ENCODE data around the gene STK36. TPM values are rescaled to one million over a fixed set of nuclear protein-coding genes. Genes with fewer than 3 reads are reported as not detected.

Gene STK36
- total RNA-seq, 1 donor from 2014 or later = 3.9 TPM

GRCh38 chr2:218732761-218733158, 60.9 kb downstream of the STK36 start:
- intact Hi-C loops (cut with DNase I) = no loop called here
- ATAC-seq (ENCODE audit: poor library complexity) (no peak), DNase-seq (no peak)

- intact Hi-C loops (cut with DNase I) = no loop called here
Measured at GRCh38 chr2:218733171-218734021, 61.5 kb downstream of the STK36 start.

GRCh38 chr2:218734190-218734975, 62.5 kb downstream of the STK36 start:
- intact Hi-C loops (cut with DNase I) = no loop called here
- no peak for DNase-seq
- no peak for ATAC-seq (ENCODE audit: poor library complexity)

More at GRCh38 chr2:218733171-218734021, 61.5 kb downstream of the STK36 start:
- DNase-seq = no peak
- ATAC-seq (ENCODE audit: poor library complexity) = peak; percentile 53

- no peak for ATAC-seq (ENCODE audit: poor library complexity)
- intact Hi-C loops (cut with DNase I) = no loop called here
- no peak for DNase-seq
Measured at GRCh38 chr2:218736531-218736930, 64.6 kb downstream of the STK36 start.

- DNase-seq (no peak), ATAC-seq (ENCODE audit: poor library complexity) (no peak)
- intact Hi-C loops (cut with DNase I) = no loop called here
Measured at GRCh38 chr2:218743068-218743467, 71.2 kb downstream of the STK36 start.

- no peak for ATAC-seq (ENCODE audit: poor library complexity)
- intact Hi-C loops (cut with DNase I) = no loop called here
- no peak for DNase-seq
Measured at GRCh38 chr2:218744615-218745014, 72.7 kb downstream of the STK36 start.

GRCh38 chr2:218745160-218745558, 73.3 kb downstream of the STK36 start:
- ATAC-seq (ENCODE audit: poor library complexity) (peak; percentile 63), DNase-seq (no peak)
- intact Hi-C loops (cut with DNase I) = no loop called here

- DNase-seq = peak; percentile 87
- intact Hi-C loops (cut with DNase I) = no loop called here
- peak; percentile 96 for ATAC-seq (ENCODE audit: poor library complexity)
Measured at GRCh38 chr2:218745559-218746469, 73.9 kb downstream of the STK36 start.

GRCh38 chr2:218746470-218746795, 74.5 kb downstream of the STK36 start:
- ATAC-seq (ENCODE audit: poor library complexity) = no peak
- no peak for DNase-seq
- intact Hi-C loops (cut with DNase I) = no loop called here

- ATAC-seq (ENCODE audit: poor library complexity) (peak; percentile 37), DNase-seq (peak; percentile 47)
- intact Hi-C loops (cut with DNase I) = no loop called here
Measured at GRCh38 chr2:218746960-218747359, 75.1 kb downstream of the STK36 start.

GRCh38 chr2:218748741-218749441, 77.0 kb downstream of the STK36 start:
- no peak for DNase-seq
- intact Hi-C loops (cut with DNase I) = no loop called here
- no peak for ATAC-seq (ENCODE audit: poor library complexity)

Other genes with a start within 250 kb of the STK36 start
- gene USP37, start 103.7 kb upstream of the STK36 start, total RNA-seq = 5.9 TPM
- 17.7 TPM for gene CNOT9, start 103.2 kb upstream of the STK36 start, total RNA-seq
- 0.62 TPM for gene PLCD4, start 64.2 kb upstream of the STK36 start, total RNA-seq
- gene ZNF142, start 12.5 kb upstream of the STK36 start, total RNA-seq = 20.5 TPM
- gene BCS1L, start 12.4 kb upstream of the STK36 start, total RNA-seq = 47.6 TPM
- gene RNF25, start 84 bp upstream of the STK36 start, total RNA-seq = 12.4 TPM
- gene TTLL4, start 38.7 kb downstream of the STK36 start, total RNA-seq = 5.6 TPM
- gene CYP27A1, start 110.1 kb downstream of the STK36 start, total RNA-seq = 10.5 TPM
- not detected for gene PRKAG3, start 159.7 kb downstream of the STK36 start, total RNA-seq
- gene WNT6, start 187.7 kb downstream of the STK36 start, total RNA-seq = 2.6 TPM
- not detected for gene WNT10A, start 208.8 kb downstream of the STK36 start, total RNA-seq